Measurements from ENCODE around the gene KRT78. TPM values are rescaled to one million over a fixed set of nuclear protein-coding genes. Genes with fewer than 3 reads are reported as not detected.

KRT78 gene
- total RNA-seq, 1 donor from 2014 or later: not detected

DNA sequence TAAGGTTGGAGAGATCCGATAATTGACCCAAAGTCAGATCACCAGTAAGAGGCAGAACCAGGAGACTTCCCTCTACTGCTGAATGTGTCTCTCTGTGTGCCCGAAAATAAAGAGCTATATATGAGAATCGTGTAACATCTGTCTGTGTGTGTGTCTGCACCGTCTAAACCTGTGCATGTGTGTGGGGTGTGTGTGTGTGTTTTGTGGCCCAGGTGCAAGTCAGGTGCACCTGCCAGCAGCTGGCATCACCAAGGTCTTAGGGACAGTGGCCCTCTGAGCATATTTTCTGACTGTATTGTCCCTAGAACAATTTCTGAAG is 24.7 kb upstream of the KRT78 start:
- Mint-ChIP-seq H3K9me3 (ENCODE audit: low read depth) (no peaks in the 10 kb centered on the region), H3K27me3 (peaks cover 58% of the 10 kb centered on the region), H3K36me3 (ENCODE audit: insufficient read depth) (no peaks in the 10 kb centered on the region), H3K4me3 (ENCODE audit: low read depth) (peak overlapping the region; percentile 64), H3K4me1 (ENCODE audit: low read depth) (peaks cover 16% of the 10 kb centered on the region), H3K27ac (peak overlapping the region; percentile 91)
- no peak for DNase-seq (ENCODE audit: low spot score, unreplicated experiment)
- TF ChIP-seq, protein P1, sequence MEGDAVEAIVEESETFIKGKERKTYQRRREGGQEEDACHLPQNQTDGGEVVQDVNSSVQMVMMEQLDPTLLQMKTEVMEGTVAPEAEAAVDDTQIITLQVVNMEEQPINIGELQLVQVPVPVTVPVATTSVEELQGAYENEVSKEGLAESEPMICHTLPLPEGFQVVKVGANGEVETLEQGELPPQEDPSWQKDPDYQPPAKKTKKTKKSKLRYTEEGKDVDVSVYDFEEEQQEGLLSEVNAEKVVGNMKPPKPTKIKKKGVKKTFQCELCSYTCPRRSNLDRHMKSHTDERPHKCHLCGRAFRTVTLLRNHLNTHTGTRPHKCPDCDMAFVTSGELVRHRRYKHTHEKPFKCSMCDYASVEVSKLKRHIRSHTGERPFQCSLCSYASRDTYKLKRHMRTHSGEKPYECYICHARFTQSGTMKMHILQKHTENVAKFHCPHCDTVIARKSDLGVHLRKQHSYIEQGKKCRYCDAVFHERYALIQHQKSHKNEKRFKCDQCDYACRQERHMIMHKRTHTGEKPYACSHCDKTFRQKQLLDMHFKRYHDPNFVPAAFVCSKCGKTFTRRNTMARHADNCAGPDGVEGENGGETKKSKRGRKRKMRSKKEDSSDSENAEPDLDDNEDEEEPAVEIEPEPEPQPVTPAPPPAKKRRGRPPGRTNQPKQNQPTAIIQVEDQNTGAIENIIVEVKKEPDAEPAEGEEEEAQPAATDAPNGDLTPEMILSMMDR (IDR thresholded peaks at IDR 0.05; ENCODE audit: unreplicated experiment): no peak

DNA sequence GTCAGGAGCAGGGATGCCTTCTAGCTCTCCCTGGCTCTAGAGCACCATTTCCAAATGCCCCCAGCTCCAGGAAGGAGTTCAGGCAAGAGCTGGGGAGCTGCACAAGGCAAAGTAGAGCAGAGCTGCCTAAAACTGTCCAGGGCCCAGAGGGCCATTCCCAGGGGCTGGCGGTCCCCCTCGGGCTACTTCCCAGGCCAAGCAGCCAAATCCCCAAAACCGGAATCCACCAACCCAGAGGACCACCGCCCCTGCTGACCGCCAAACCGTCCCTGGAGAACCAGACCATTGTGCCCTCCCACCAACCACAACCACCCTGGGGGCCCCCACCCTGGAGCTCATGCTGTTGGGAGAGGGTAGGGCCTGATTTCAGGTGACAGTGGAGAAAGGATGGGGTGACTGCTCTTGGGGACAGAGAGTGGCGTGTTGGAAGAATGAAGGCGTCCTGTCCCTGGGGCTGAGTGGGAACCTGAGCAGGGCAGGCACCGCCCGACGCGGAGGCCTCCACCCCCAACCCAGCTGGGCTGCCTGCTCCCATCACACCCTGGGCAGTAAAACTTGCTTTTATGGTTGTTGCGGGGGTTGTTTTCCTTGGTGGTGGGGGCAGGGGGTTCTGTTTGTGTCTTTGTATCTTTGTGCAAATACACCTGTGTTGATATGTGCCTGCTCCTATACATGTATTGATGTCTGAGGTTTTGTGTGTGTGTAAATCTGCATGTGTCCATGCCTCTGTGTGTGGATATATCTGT is 24.0 kb upstream of the KRT78 start:
- Mint-ChIP-seq H3K4me1 (ENCODE audit: low read depth) (peaks cover 16% of the 10 kb centered on the region), H3K36me3 (ENCODE audit: insufficient read depth) (no peaks in the 10 kb centered on the region), H3K9me3 (ENCODE audit: low read depth) (no peaks in the 10 kb centered on the region), H3K27ac (no peak overlapping the region), H3K27me3 (peaks cover 58% of the 10 kb centered on the region), H3K4me3 (ENCODE audit: low read depth) (no peak overlapping the region)
- no peak for DNase-seq (ENCODE audit: low spot score, unreplicated experiment)
- TF ChIP-seq, protein P1 (IDR thresholded peaks at IDR 0.05; ENCODE audit: unreplicated experiment): no peak

DNA sequence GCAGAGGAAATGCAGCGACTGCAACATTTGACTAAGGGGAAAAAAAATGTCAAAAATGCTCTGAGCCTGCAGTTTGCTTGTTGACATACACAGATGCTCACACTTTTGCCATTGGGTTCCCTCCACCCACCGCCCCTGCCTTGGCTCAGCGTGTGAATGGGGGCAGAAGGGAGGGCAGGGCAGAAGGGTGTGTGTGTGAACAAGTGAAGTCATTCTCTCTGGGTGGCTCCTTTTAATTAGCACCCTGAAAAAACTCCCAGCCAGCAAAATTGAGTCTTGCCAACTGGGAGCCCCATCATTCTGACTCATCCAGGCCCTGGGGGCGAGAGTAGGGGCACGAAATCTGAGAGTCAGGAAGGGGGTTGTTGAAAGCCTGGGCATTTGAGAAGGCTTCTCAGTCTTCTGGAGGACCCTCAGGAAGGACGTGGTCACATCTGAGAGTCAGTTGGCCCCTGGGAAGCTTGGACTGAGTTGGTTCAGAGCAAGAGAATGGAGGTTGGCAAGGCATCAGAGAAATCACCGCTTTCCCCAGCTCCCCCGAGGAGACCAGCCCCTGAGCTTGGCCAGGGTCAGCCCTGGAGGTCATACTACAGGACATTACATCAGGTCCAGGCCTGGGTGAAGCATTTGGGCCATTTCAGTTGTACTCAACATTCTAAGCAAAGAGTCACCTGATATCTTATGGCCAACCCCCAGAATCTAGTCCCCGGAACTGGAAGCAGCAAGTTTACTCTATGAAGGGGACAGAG is 22.7 kb upstream of the KRT78 start:
- peaks cover 16% of the 10 kb centered on the region for H3K4me1 Mint-ChIP-seq (ENCODE audit: low read depth)
- H3K9me3 Mint-ChIP-seq (ENCODE audit: low read depth): no peaks in the 10 kb centered on the region
- H3K27ac Mint-ChIP-seq: no peak overlapping the region
- H3K36me3 Mint-ChIP-seq (ENCODE audit: insufficient read depth): no peaks in the 10 kb centered on the region
- peaks cover 51% of the 10 kb centered on the region for H3K27me3 Mint-ChIP-seq
- H3K4me3 Mint-ChIP-seq (ENCODE audit: low read depth): no peak overlapping the region
- TF ChIP-seq, protein P1 (IDR thresholded peaks at IDR 0.05; ENCODE audit: unreplicated experiment): no peak
- DNase-seq (ENCODE audit: low spot score, unreplicated experiment): no peak

DNA sequence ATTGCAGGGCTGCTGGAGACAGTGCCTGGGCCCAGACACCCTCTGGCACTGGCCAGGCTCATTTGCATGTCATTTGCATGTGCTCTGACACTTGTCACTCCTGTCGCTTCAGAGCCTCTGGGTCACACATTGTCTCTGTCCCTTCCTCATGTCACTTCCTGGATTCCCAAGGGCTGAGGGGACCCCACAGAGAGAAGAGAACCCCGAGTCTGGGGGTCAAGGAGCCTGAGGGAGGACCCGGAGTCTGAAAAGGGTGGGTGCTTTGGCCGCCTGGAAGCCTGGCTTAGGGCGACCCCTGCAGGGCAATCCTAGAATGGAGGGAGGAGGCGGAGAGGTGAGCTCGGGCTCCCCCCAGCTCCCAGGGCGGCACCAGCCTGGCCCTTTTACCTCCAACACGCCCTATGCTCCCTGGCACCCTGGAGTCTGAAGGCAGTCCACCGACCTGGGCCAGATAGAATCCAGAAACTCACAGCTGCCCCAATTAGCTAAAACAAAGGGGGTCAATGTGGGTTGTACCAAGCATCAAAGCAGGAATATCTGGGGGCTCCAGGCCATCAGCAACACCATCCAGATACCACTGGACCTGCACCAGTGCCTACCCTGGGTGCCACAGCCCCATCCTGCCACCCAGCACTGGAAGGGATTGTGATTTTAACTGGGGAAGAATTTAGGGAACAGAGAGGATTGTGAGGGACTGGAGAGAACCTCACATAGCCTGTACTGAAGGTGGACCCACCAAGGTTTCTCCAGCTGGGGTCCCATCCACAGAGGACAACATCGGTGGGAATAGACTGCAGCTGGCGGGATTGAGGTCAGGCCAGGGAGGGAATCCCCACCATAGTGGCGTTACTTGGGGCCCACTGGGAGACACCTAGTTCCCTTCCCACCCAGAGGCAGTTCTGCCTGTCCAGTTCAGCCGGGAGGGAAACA is 21.8 kb upstream of the KRT78 start:
- peaks cover 16% of the 10 kb centered on the region for H3K4me1 Mint-ChIP-seq (ENCODE audit: low read depth)
- no peaks in the 10 kb centered on the region for H3K9me3 Mint-ChIP-seq (ENCODE audit: low read depth)
- peaks cover 45% of the 10 kb centered on the region for H3K27me3 Mint-ChIP-seq
- DNase-seq (ENCODE audit: low spot score, unreplicated experiment): peak; percentile 64
- TF ChIP-seq, protein P1 (IDR thresholded peaks at IDR 0.05; ENCODE audit: unreplicated experiment): peak; percentile 80
- no peaks in the 10 kb centered on the region for H3K36me3 Mint-ChIP-seq (ENCODE audit: insufficient read depth)
- no peak overlapping the region for H3K27ac Mint-ChIP-seq
- H3K4me3 Mint-ChIP-seq (ENCODE audit: low read depth): no peak overlapping the region

DNA sequence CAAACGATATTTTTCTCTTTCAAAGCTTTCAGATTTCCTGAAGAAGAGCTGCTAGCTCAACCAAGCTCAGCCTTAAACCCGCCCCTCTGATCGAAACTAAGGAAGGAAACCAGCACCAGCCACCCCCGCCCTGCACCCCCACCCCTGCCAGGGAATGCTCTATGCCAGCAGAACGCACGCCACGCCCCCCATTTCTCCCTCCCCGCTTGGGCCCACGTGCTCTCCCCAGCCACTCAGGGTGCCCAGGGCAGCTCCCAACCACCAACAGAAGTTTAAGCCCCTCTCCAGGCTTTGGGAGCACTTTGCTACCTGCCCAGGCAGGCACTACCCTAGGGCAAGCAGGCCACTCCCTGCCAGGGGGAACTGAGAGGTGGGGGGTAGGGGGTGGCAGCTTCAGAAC is 18.8 kb upstream of the KRT78 start:
- Mint-ChIP-seq H3K27ac (no peak overlapping the region), H3K4me3 (ENCODE audit: low read depth) (no peak overlapping the region), H3K4me1 (ENCODE audit: low read depth) (peaks cover 3% of the 10 kb centered on the region), H3K9me3 (ENCODE audit: low read depth) (no peaks in the 10 kb centered on the region), H3K36me3 (ENCODE audit: insufficient read depth) (no peaks in the 10 kb centered on the region), H3K27me3 (peaks cover 23% of the 10 kb centered on the region)
- no peak for DNase-seq (ENCODE audit: low spot score, unreplicated experiment)
- TF ChIP-seq, protein P1 (IDR thresholded peaks at IDR 0.05; ENCODE audit: unreplicated experiment): no peak
